Stimulated activated CD4-positive, alpha-beta T cell treated with anti-CD3 and anti-CD28 coated beads, Interleukin-1b, Interleukin-23, amount 100 ng/mL, for 24 hours (primary cell): Measurements from ENCODE around the gene PSMB3.
A peak's percentile ranks its signal among the peaks of the same experiment; 100 is the strongest.

ENCODE experiments used
- DNase-seq, 4 experiments: peaks; one replicate each; pipeline ENCODE4 v3.0.0-alpha.2; 2020; ENCODE audit warnings: low read depth in 4 of 4, low spot score in 1 of 4

The PSMB3 gene

GRCh38 chr17:38752308-38753070 is at the start of gene PSMB3:
PSMB3 (plus strand) TSS chr17:38752741; CDS start chr17:38752827, 86 bp downstream.
- DNase-seq: peak; percentile 83 to 95 (median 90)

- DNase-seq: no peak
These were observed 49.4 kb upstream of the PSMB3 start for GRCh38 chr17:38702916-38703741.

DNA sequence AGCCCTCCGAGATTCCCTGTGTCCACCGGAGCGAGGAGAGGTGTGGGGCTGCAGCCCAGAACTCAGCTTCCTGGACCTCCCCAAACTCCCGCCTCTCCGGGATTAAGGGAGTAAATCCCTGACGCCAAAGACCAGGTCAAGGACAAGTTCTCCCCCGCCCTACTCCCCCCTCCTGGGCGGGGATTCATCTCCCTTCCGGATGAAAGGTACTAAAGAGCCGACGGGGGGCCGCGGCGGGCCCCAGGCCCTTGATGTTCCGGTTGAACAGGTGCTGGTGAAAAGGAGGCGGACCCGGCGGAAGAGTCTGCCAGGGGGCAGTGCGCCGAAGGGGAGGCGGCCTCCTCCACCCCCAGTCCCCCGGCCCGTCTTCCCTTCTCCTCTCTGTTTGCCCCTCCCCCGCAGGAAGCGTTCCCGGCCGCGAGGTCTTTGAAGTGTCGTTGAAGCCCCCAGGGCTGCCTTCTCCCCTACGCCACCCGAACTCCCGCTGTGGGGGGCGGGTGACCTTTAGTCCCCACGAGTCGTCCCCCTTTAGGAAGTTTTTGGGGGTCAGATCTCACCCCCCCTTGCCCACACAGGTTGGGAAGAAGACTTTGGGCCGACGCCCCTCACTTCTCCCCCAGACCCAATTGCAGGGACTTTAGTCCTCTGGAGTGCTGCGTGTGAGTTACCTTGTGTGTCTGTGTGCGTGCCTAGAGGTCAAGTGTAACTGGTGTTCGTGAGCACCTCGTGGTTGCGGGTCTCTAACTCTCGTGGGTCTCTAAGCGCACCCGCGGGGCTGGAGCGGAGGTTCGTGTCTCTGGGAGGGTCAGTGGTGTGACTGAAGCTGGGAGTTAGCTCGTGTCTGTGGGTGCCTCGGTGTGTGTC is 48.6 kb upstream of the PSMB3 start:
- DNase-seq: peak; percentile 67 to 92 (median 80)

DNA sequence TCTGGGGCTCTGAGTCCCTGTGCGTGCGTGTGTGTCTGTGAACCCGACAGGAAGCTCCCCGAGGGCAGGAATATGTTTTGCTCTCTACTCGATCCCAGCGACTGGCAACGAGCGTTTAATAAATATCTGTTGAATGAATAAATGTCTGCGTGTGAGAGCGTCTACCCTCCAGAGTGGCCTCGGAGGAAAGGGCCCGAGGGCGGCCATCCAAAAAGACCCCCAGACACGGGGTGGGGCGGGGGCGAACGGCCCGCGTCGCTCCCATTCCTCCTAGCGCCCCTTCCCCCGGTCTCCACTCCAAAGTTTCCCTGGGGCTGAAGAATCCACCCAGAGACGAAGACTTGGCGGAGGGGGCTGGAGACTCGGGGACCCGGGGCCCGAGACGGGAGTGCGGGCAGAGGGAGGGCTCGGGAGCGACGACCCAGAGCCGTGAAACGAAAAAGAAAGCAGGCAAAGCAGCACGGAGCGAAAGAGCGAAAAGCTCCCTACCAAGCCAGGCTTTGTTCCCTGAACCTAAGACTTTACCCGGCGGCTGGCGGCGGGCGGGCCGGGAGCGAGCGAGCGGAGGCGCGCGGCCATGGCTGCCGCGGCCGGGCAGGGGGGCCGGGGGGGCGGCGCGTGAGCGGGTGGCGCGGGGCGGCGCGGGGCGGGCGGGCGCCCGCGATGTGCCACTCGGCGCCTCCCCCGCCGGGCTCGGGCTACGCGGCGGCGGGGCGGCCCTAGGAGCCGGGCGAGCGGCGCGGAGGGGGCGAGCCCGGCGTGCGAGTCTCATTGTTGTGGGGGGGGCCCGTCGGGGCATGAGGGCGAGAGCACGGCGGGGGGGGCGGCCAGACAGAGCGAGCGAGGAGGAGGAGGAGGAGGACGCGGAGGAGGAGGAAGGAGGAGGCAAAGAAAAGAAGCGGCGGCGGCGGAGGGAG is 47.7 kb upstream of the PSMB3 start, which contains the start of gene MLLT6:
MLLT6 (plus strand) TSS at position 668 of the 917 bp plus-strand sequence. CDS start 360 bp downstream, outside the sequence.
- DNase-seq: peak in 2 of 4 experiments; percentile 59 to 66

GRCh38 chr17:38705523-38705802 is 47.1 kb upstream of the PSMB3 start:
- DNase-seq: no peak

DNA sequence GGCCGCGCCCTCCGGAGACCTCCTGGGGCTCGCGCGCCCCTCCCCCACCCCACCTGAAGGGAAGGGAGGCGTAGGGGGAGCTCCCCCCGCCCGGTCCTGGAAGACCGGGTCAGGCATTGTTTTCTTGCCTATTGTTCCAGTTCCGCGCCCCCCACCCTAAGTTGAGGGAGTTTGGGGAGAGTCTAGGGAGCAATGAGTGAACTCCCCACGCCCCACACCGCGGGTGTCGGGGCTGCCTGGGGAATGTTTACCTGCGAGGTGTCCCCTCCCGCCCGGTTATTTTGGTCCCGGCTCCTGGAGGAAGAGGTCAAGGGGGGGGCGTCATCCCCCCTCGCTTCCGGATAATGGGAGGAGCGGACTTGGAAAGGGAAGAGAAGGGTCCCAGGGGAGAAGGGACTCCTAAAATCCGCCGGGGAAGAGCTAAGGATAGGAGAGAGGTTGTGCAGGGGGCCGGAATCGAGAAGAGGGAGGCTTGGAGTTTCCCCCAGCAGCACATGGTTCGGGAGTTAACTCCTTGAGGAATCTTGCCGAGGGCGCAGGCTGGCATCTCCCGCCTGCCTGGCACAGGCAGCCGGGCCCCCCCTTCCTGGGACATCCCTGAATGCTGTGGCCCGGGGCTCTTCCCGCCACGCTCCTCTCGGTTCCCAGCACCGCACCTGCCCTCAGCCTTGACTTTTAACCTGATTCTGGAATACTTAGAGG is 46.6 kb upstream of the PSMB3 start:
- DNase-seq: peak in 1 of 4 experiments; percentile 39

DNA sequence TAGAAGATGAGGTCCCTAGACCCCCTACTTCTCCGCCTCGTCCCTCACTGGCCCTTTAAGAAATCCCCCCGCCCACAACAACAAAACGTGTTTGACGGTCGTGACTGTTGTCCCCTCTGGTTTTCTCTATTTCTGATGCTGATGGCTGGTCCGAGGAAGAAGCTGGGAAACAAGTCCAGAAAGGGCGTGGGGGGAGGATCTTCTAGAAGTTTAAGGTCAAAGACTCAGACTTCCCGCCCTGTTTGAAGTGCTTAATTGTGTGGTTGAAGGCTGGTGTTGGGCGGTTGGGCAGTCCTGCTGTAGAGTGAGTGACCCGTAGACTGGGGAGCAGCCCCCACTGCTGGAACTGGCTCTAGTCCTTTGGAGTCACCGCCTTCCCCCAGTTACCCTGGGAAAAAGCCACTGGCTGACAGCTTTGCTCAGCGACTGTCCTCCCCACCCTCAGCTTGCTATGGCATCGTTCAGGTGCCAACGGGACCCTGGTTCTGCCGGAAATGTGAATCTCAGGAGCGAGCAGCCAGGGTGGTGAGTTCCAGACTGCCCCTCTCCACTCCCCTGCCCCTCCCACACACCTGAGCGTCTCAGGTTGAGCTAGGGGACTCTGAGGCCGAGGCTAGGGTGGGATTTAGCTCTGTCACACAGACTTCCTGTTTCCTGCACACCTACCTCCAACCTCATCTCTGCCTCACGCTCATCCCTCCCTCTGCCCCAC is 45.9 kb upstream of the PSMB3 start:
- DNase-seq: peak in 1 of 4 experiments; percentile 33

DNA sequence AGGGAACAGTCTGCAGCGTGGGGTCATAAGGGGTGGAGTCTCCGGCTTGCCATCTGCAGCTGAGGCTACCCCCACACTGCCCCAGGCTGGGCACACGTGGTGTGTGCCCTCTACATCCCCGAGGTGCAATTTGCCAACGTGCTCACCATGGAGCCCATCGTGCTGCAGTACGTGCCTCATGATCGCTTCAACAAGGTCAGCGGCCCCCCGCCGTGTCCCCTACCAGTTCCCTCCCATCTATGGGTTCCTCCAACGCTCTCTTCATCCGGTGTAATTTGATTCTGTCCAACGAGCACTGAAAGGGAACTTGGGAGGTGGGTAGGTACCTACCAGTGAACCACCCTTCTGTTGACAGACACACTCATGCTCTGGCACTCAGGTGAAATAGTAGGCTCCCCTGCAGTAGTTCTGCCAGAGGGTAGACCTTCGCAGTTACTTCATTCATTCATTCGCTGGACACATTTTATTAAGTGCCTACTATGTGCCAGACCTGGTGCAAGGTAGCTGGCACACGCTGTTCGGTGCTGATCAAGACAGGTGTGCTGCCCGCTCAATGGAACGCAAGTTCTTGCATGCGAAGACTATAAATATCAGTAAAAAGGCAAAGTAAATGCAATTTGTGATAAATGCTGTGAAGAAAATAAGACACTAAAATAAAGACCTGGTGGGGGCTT is 44.7 kb upstream of the PSMB3 start:
- no peak for DNase-seq

DNA sequence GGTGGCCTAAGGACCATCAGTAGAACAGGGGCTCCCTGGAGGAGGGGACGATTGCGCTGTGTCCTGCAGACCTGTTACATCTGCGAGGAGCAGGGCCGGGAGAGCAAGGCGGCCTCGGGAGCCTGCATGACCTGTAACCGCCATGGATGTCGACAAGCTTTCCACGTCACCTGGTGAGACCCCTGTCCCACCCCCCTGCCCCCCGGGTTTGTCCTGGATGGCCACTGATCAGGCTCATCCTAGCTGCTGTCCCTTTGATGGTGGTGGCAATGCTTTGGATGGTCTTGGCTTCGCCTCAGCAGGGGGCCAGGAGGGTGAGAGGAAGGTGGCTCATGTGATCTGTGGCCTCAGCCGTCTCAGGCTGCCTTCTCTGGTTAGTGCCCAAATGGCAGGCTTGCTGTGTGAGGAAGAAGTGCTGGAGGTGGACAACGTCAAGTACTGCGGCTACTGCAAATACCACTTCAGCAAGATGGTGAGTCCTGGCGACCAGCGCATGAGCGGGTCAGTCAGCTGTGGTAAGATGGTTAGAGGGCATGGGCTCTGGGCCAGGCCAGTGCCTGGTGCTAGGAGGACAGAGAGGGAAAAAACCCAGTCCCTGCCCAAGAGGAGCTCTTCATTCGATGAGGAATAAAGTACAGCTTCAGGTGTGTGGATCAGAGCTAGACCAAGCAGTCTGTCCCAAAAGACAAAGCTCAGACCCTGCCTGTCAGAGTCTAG is 43.3 kb upstream of the PSMB3 start:
- DNase-seq: no peak

DNA sequence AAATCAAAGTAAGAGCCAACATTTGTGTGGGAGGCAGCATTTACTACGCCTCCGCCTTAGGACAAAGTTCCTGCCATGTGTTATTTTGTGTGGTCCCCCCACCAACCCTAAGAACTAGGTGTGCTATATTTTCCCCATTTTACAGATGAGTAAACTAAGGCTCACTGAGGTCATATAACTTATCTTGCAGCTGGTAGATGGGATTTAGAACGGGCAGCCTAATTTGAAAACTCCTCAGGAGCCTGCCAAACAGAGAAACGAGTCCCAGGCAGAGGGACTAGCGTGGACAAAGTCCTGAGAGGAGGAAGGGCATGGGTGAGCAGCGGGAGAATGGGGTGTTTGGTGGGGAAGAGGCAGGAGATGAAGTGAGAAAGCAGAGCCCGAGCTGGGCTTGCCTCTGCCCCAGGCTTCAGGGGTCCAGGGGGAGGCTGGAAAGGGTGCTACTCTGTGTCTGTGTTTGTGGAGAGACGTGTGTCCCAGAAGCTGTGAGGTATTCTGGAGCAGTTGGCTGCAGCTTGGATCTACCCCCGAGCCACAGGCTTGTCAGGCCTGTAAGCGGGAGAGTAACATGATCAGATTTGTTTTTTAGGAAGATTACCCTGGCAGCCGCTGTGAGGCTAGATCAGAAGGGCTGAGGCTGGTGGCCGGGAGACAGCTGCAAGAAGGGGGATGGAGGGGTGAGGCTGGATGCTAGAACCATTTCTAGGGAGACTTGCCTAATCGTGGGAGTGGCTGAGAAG is 42.5 kb upstream of the PSMB3 start:
- no peak for DNase-seq

- no peak for DNase-seq
These were observed 42.0 kb upstream of the PSMB3 start for GRCh38 chr17:38710604-38710962.

DNA sequence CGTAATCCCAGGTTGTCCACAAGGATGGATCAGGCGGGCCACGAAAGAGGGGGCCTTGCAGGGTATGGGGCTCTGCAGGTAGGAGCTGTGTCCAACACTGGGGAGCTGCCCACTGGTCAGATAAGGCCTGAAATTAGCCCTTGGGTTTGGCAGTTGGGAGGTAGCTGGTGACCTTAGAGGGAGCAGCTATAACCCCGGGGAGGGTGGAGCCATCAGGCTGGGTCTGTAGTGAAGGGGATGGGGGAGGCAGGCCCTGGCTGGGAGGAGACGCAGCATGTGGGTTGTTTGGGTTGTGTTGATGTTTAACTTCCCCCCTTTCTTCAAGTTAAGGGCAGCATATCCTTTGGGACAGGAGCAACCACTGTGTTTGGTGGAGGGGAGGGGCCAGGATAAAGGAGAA is 41.6 kb upstream of the PSMB3 start:
- no peak for DNase-seq

DNA sequence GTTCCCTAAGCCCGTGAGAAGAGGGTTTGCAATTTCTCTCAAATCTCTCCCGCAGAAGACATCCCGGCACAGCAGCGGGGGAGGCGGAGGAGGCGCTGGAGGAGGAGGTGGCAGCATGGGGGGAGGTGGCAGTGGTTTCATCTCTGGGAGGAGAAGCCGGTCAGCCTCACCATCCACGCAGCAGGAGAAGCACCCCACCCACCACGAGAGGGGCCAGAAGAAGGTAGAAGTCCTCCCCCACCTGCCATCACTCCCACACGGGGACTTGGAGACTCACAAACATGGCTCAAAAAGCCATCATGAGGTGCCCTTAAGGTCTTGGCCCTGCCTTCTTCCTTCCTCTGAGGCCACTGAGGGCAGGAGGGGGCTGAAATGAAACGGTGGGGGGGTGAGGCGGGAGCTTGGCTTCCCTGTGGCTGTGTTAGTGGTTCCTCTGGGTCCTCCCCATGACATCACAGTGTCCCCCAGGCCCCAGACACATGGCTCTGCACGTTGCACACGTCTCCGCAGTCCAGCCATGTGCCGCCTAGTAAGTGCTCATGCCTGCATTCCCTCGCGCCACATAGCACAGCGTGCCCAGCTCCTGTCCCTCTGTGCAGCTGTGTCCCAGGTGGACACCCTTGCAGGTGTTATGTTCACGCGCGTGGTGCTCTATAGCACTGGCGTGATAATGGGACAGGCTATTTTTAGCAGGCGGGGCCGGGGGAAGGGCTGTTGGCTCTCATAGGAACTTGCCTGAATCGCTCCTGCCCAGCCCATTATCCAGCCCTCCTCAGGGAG is 40.6 kb upstream of the PSMB3 start:
- DNase-seq: no peak

DNA sequence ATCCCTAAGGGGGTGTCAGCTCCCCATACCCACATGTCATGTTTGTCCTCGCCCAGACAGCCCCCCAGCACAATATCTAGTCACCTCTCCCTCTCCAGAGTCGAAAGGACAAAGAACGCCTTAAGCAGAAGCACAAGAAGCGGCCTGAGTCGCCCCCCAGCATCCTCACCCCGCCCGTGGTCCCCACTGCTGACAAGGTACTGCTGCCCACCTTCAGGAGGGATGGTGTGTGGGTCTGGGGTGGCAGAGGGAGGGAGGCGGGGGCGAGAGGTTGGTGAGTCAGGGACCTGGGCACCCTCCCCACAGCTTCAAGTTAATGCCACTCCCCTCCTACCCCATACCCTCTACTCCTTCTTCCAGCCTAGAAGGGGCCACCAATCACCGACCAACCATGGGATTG is 39.9 kb upstream of the PSMB3 start:
- DNase-seq: no peak

DNA sequence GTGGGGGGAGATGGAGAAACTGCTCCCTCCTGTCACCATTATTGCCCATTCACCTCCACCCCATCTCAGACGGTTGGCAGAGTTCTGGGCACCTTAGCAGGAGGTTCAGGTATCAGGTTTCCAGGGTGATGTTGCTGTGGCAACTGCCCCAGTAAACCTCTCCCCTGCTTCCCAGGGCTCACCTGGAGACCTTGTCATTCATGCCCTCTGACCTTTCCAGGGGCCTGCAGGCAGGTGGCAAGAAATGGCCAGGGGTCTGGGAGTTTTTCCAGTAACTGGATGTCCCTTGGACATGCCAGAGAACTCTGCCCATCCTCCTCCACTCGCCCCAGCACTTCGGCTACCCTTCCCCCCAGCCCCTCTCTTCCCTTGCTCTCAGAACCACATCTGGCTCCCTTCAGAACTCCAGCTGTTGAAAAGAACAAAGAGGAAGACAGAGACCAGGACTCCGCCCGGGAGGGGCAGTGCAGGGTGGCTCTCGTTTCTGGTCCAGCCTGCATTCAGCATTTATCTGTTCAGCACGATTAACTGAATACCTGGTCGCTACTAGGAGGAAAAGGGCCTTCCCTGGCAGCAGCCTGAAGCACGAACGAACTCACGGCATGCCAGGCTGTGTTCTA is 39.0 kb upstream of the PSMB3 start:
- no peak for DNase-seq
